ENCODE results near the gene CNPPD1. TPM values are rescaled to one million over a fixed set of nuclear protein-coding genes. Genes with fewer than 3 reads are reported as not detected.

The CNPPD1 gene
- total and polyA plus RNA-seq, 2 of the 8 experiments (the other 6 are each of a cell fraction or from before 2014, with no cell fraction given) = 32.9 to 35.9 TPM

- TF ChIP-seq PHF8 (conservative IDR thresholded peaks at IDR 0.05; ENCODE audit: low read depth, low read length) = peak; percentile 86
- peak; percentile 69; the same call in 1 of the 2 replicates for TF ChIP-seq TAF1 (IDR thresholded peaks at IDR 0.05; ENCODE audit: low read depth, low read length)
- TF ChIP-seq, protein P1, sequence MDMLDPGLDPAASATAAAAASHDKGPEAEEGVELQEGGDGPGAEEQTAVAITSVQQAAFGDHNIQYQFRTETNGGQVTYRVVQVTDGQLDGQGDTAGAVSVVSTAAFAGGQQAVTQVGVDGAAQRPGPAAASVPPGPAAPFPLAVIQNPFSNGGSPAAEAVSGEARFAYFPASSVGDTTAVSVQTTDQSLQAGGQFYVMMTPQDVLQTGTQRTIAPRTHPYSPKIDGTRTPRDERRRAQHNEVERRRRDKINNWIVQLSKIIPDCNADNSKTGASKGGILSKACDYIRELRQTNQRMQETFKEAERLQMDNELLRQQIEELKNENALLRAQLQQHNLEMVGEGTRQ (IDR thresholded peaks at IDR 0.05; ENCODE audit: low read length) = peak; percentile 95
- TF ChIP-seq CHD1 (IDR thresholded peaks at IDR 0.05; ENCODE audit: low read depth, low read length) = no peak
- no peak for TF ChIP-seq JUND (IDR thresholded peaks at IDR 0.05; ENCODE audit: low read length)
- 0 out of 4 replicates have a peak, but pooled peaks of 1 of the 2 experiments have one; percentile 34 for TF ChIP-seq SIN3A (conservative IDR thresholded peaks at IDR 0.05 in 1 of 2, IDR thresholded peaks at IDR 0.05 in 1 of 2; ENCODE audit: low read depth in 1 of 2, low read length in 2 of 2)
- TF ChIP-seq BCL11A (IDR thresholded peaks at IDR 0.05; ENCODE audit: low read depth in 2 of 2, low read length in 2 of 2) = no peak
These were observed 42.3 kb upstream of the CNPPD1 start, which contains the start of gene ABCB6 (continued) for GRCh38 chr2:219218732-219219701.

All from H1 (cell line).